H9 (cell line): ENCODE measurements around the gene ANKRD23. TPM values are rescaled to one million over a fixed set of nuclear protein-coding genes. Genes with fewer than 3 reads are reported as not detected.

Experiments used
- DNase-seq: peaks from one replicate; pipeline ENCODE4 v3.0.0-alpha.2; 2017
- H2AFZ ChIP-seq: one replicate; pipeline ENCODE4 v1.6.1; 2013; ENCODE audit warnings: mild to moderate bottlenecking, low read length, control low read depth, moderate library complexity
- H2AK5ac ChIP-seq: 2 replicates; pipeline ENCODE4 v1.6.1; 2013; ENCODE audit warnings: low read length, control low read depth, mixed read lengths; ENCODE audit not compliant: insufficient read length
- H2BK120ac ChIP-seq: one replicate; pipeline ENCODE4 v1.6.1; 2013; ENCODE audit warnings: low read depth, mild to moderate bottlenecking, low read length, control low read depth, inconsistent platforms; ENCODE audit not compliant: poor library complexity, severe bottlenecking
- H2BK12ac ChIP-seq: 2 replicates; pipeline ENCODE4 v1.6.1; 2013; ENCODE audit warnings: low read length, control low read depth, mixed read lengths, low read depth; ENCODE audit not compliant: insufficient read length
- H2BK15ac ChIP-seq: 2 replicates; pipeline ENCODE4 v1.6.1; 2013; ENCODE audit warnings: low read depth, low read length, control low read depth
- H2BK20ac ChIP-seq: one replicate; pipeline ENCODE4 v1.6.1; 2013; ENCODE audit warnings: low read depth, mild to moderate bottlenecking, low read length, control low read depth, inconsistent platforms; ENCODE audit not compliant: poor library complexity, severe bottlenecking
- H2BK5ac ChIP-seq: 2 replicates; pipeline ENCODE4 v1.6.1; 2013; ENCODE audit warnings: low read length, control low read depth, mixed read lengths; ENCODE audit not compliant: insufficient read length
- H3K14ac ChIP-seq: 2 replicates; pipeline ENCODE4 v1.6.1; 2013; ENCODE audit warnings: low read length, control low read depth; ENCODE audit not compliant: insufficient read depth
- H3K18ac ChIP-seq: 2 replicates; pipeline ENCODE4 v1.6.1; 2013; ENCODE audit warnings: low read depth, mild to moderate bottlenecking, mixed read lengths, low read length, control low read depth; ENCODE audit not compliant: insufficient read length
- H3K23ac ChIP-seq: 2 replicates; pipeline ENCODE4 v1.6.1; 2013; ENCODE audit warnings: low read length, control low read depth, mixed read lengths, low read depth; ENCODE audit not compliant: insufficient read length
- H3K23me2 ChIP-seq: 2 replicates; pipeline ENCODE4 v1.6.1; 2013; ENCODE audit warnings: low read depth, mild to moderate bottlenecking, mixed read lengths, low read length, control low read depth; ENCODE audit not compliant: insufficient read length, poor library complexity, severe bottlenecking
- H3K27ac ChIP-seq: 2 replicates; pipeline ENCODE4 v1.5.1; 2013; ENCODE audit warnings: low read length, control low read depth, mixed read lengths, low read depth; ENCODE audit not compliant: insufficient read length
- H3K27me3 ChIP-seq: 2 replicates; pipeline ENCODE4 v1.6.1; 2013; ENCODE audit warnings: low read length, control low read depth, inconsistent platforms; ENCODE audit not compliant: insufficient read depth
- H3K4ac ChIP-seq: 2 replicates; pipeline ENCODE4 v1.6.1; 2013; ENCODE audit warnings: low read depth, mild to moderate bottlenecking, control low read depth, inconsistent platforms, low read length, moderate library complexity
- H3K4me1 ChIP-seq: 2 replicates; pipeline ENCODE4 v1.6.1; 2013; ENCODE audit warnings: low read length, control low read depth, inconsistent platforms; ENCODE audit not compliant: insufficient read depth
- H3K4me2 ChIP-seq: 2 replicates; pipeline ENCODE4 v1.6.1; 2013; ENCODE audit warnings: low read length, control low read depth, mixed read lengths; ENCODE audit not compliant: insufficient read length, insufficient read depth
- H3K56ac ChIP-seq: 2 replicates; pipeline ENCODE4 v1.6.1; 2013; ENCODE audit warnings: low read depth, mild to moderate bottlenecking, mixed read lengths, low read length, control low read depth; ENCODE audit not compliant: insufficient read length
- H3K79me1 ChIP-seq: 2 replicates; pipeline ENCODE4 v1.6.1; 2013; ENCODE audit warnings: low read depth, mild to moderate bottlenecking, moderate library complexity, low read length, control low read depth, inconsistent platforms; ENCODE audit not compliant: insufficient read depth, poor library complexity, severe bottlenecking
- H3K79me2 ChIP-seq: 2 replicates; pipeline ENCODE4 v1.6.1; 2013; ENCODE audit warnings: low read length, control low read depth, inconsistent platforms; ENCODE audit not compliant: insufficient read depth
- H3K9ac ChIP-seq: 2 replicates; pipeline ENCODE4 v1.6.1; 2013; ENCODE audit warnings: low read length, control low read depth, mixed read lengths; ENCODE audit not compliant: insufficient read length; ENCODE audit errors: extremely low read depth
- H3K9me3 ChIP-seq: one replicate; pipeline ENCODE4 v1.6.1; 2013; ENCODE audit warnings: low read depth, low read length, inconsistent platforms; ENCODE audit not compliant: control insufficient read depth
- H3T11ph ChIP-seq: one replicate; pipeline ENCODE4 v1.6.1; 2013; ENCODE audit warnings: mild to moderate bottlenecking, low read length, control low read depth, inconsistent platforms
- H4K20me1 ChIP-seq: one replicate; pipeline ENCODE4 v1.6.1; 2013; ENCODE audit not compliant: control insufficient read depth, insufficient read length, insufficient read depth
- H4K5ac ChIP-seq: 2 replicates; pipeline ENCODE4 v1.6.1; 2013; ENCODE audit warnings: low read depth, mild to moderate bottlenecking, mixed read lengths, low read length, control low read depth; ENCODE audit not compliant: insufficient read length
- H4K8ac ChIP-seq: replicated peaks from 2 replicates; pipeline ENCODE4 v1.6.1; 2013; ENCODE audit warnings: low read length, control low read depth, mixed read lengths, low read depth; ENCODE audit not compliant: insufficient read length
- H4K91ac ChIP-seq: 2 replicates; pipeline ENCODE4 v1.6.1; 2013; ENCODE audit warnings: low read depth, mild to moderate bottlenecking, moderate library complexity, mixed read lengths, low read length, control low read depth; ENCODE audit not compliant: insufficient read length
- H3K27ac Mint-ChIP-seq, 3 experiments: 2 replicates in 2 of 3; 3 replicates in 1 of 3; pipeline ENCODE4 v1.8.0; 2020 to 2021; ENCODE audit warnings: mixed read lengths in 3 of 3, mild to moderate bottlenecking in 1 of 3, moderate library complexity in 1 of 3
- H3K27me3 Mint-ChIP-seq: 2 replicates; pipeline ENCODE4 v1.8.0; 2021; ENCODE audit warnings: low read depth, mild to moderate bottlenecking, moderate library complexity, mixed read lengths
- H3K36me3 Mint-ChIP-seq, 3 experiments: 2 replicates in 2 of 3; 3 replicates in 1 of 3; pipeline ENCODE4 v1.8.0; 2020 to 2021; ENCODE audit warnings: low read depth in 3 of 3, mixed read lengths in 3 of 3; ENCODE audit not compliant: insufficient read depth in 1 of 3
- H3K4me1 Mint-ChIP-seq, 2 experiments: 2 replicates each; pipeline ENCODE4 v1.8.0; 2020; ENCODE audit warnings: mixed read lengths in 2 of 2
- H3K4me3 Mint-ChIP-seq, 2 experiments: 2 replicates in 1 of 2; 3 replicates in 1 of 2; pipeline ENCODE4 v1.8.0; 2020 to 2021; ENCODE audit warnings: mild to moderate bottlenecking in 2 of 2, mixed read lengths in 2 of 2, moderate library complexity in 1 of 2
- H3K9me3 Mint-ChIP-seq, 2 experiments: 2 replicates in 1 of 2; 3 replicates in 1 of 2; pipeline ENCODE4 v1.8.0; 2020; ENCODE audit warnings: mild to moderate bottlenecking in 2 of 2, mixed read lengths in 2 of 2, moderate library complexity in 1 of 2
- WGBS: extraction: QIAGEN DNeasy Blood & Tissue Kit; methylation state at CpG from one replicate; pipeline ENCODE4 v1.1.7; 2013; ENCODE audit warnings: missing lambda C conversion rate, low lambda C conversion rate, mixed read lengths; ENCODE audit not compliant: insufficient read length; ENCODE audit errors: extremely low coverage; 5-methylcytosine and 5-hydroxymethylcytosine counted together
- total RNA-seq: library from RNA; stranded (reverse); gene quantifications from 2 replicates; pipeline ENCODE4 v1.2.1, GENCODE V29; 2021
- TF ChIP-seq, protein P1 (sequence below): fragments of 200-600 bp; sonication (generic); conservative IDR thresholded peaks from 3 replicates; pipeline ENCODE4 v1.8.0; 2021; ENCODE audit warnings: antibody characterized with exemption, mild to moderate bottlenecking

The ANKRD23 gene
- total RNA-seq, 1 experiment from 2014 or later, result 2.4 TPM

GRCh38 chr2:96867756-96868554, 24.1 kb upstream of the ANKRD23 start:
- H3K56ac ChIP-seq, result no peak overlapping the region
- H2BK120ac ChIP-seq, result no peak overlapping the region
- Mint-ChIP-seq H3K27me3 (no peaks in the 10 kb centered on the region; the same call in 1 of the 2 replicates), H3K4me3 (peak overlapping the region; percentile 85 to 88), H3K27ac (peak overlapping the region; percentile 80 to 91 (median 83); a peak in 5 of 7 replicates), H3K4me1 (peaks cover 18 to 25% of the 10 kb centered on the region in 2 experiments), H3K9me3 (no peaks in the 10 kb centered on the region), H3K36me3 (peaks cover 15 to 48% (median 40%) of the 10 kb centered on the region in 3 experiments)
- no peak overlapping the region for H3K23ac ChIP-seq
- H3K4ac ChIP-seq, result no peak overlapping the region; the same call in 1 of the 2 replicates
- no peak overlapping the region for H2BK20ac ChIP-seq
- H3K4me2 ChIP-seq, result peak overlapping the region; percentile 70
- no CpG with 5 or more reads among the region's 27 CpGs for WGBS
- H2BK15ac ChIP-seq, result no peak overlapping the region
- H3K79me1 ChIP-seq, result peaks cover 10% of the 10 kb centered on the region
- no peak overlapping the region for H3K27ac ChIP-seq
- H4K91ac ChIP-seq, result no peak overlapping the region
- peak overlapping the region; percentile 20 for H3K18ac ChIP-seq
- peak overlapping the region; percentile 96 for H3K14ac ChIP-seq
- H2AK5ac ChIP-seq, result no peak overlapping the region
- H2BK5ac ChIP-seq, result no peak overlapping the region
- no peaks in the 10 kb centered on the region for H3K9me3 ChIP-seq
- H2BK12ac ChIP-seq, result no peak overlapping the region
- H4K5ac ChIP-seq, result no peak overlapping the region
- peaks cover 16% of the 10 kb centered on the region for H3K23me2 ChIP-seq
- no peaks in the 10 kb centered on the region for H3K27me3 ChIP-seq
- no peak for DNase-seq
- H4K20me1 ChIP-seq, result no peaks in the 10 kb centered on the region
- TF ChIP-seq, protein P1, sequence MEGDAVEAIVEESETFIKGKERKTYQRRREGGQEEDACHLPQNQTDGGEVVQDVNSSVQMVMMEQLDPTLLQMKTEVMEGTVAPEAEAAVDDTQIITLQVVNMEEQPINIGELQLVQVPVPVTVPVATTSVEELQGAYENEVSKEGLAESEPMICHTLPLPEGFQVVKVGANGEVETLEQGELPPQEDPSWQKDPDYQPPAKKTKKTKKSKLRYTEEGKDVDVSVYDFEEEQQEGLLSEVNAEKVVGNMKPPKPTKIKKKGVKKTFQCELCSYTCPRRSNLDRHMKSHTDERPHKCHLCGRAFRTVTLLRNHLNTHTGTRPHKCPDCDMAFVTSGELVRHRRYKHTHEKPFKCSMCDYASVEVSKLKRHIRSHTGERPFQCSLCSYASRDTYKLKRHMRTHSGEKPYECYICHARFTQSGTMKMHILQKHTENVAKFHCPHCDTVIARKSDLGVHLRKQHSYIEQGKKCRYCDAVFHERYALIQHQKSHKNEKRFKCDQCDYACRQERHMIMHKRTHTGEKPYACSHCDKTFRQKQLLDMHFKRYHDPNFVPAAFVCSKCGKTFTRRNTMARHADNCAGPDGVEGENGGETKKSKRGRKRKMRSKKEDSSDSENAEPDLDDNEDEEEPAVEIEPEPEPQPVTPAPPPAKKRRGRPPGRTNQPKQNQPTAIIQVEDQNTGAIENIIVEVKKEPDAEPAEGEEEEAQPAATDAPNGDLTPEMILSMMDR, result no peak
- no peak overlapping the region for H4K8ac ChIP-seq
- no peak overlapping the region for H2AFZ ChIP-seq
- H3K79me2 ChIP-seq, result peaks cover 10% of the 10 kb centered on the region; the same call in 1 of the 2 replicates
- no peak overlapping the region for H3T11ph ChIP-seq
- peaks cover 3% of the 10 kb centered on the region; the same call in 1 of the 2 replicates for H3K4me1 ChIP-seq
- H3K9ac ChIP-seq, result peak overlapping the region; percentile 77
